T follicular helper cell (primary cell): Measurements from ENCODE around the gene TMEM225B.
"Not testable (repeated sequence)": the region's sequence is repeated elsewhere in the genome, so short reads cannot be mapped to it uniquely, and the experiment has no call there.

Source experiments
- DNase-seq: peaks from one replicate; pipeline ENCODE4 v3.0.0-alpha.2; 2020; ENCODE audit warnings: low read depth

Gene TMEM225B

GRCh38 chr7:99623091-99623693 is 25.1 kb downstream of the TMEM225B start:
- DNase-seq = no peak

- DNase-seq = no peak
These were observed 25.8 kb downstream of the TMEM225B start for GRCh38 chr7:99623702-99624447.

GRCh38 chr7:99624484-99624883 is 26.4 kb downstream of the TMEM225B start:
- DNase-seq = peak; percentile 70

- DNase-seq = no peak
These were observed 27.3 kb downstream of the TMEM225B start for GRCh38 chr7:99625321-99625720.

- no peak for DNase-seq
These were observed 27.9 kb downstream of the TMEM225B start for GRCh38 chr7:99625961-99626360.

GRCh38 chr7:99626661-99627060 is 28.6 kb downstream of the TMEM225B start:
- DNase-seq = no peak

GRCh38 chr7:99627513-99627912 is 29.4 kb downstream of the TMEM225B start:
- no peak for DNase-seq

GRCh38 chr7:99628471-99629465 is 30.7 kb downstream of the TMEM225B start:
- DNase-seq = no peak

GRCh38 chr7:99629643-99630042 is 31.6 kb downstream of the TMEM225B start:
- no peak for DNase-seq

GRCh38 chr7:99631295-99632109 is 33.4 kb downstream of the TMEM225B start:
- no peak for DNase-seq

- not testable (repeated sequence) for DNase-seq
These were observed 39.3 kb downstream of the TMEM225B start for GRCh38 chr7:99637414-99637813.

- DNase-seq = no peak
These were observed 40.7 kb downstream of the TMEM225B start for GRCh38 chr7:99638731-99639130.

GRCh38 chr7:99639267-99639666 is 41.2 kb downstream of the TMEM225B start:
- DNase-seq = no peak

GRCh38 chr7:99642027-99642426 is 44.0 kb downstream of the TMEM225B start:
- DNase-seq = no peak

GRCh38 chr7:99643464-99643863 is 45.4 kb downstream of the TMEM225B start:
- DNase-seq = no peak

- DNase-seq = no peak
These were observed 46.4 kb downstream of the TMEM225B start for GRCh38 chr7:99644431-99644830.

GRCh38 chr7:99645590-99645989 is 47.5 kb downstream of the TMEM225B start:
- DNase-seq = no peak

GRCh38 chr7:99648843-99649242 is 50.8 kb downstream of the TMEM225B start:
- DNase-seq = no peak

GRCh38 chr7:99651290-99651689 is 53.2 kb downstream of the TMEM225B start:
- DNase-seq = no peak

GRCh38 chr7:99652671-99653070 is 54.6 kb downstream of the TMEM225B start:
- DNase-seq = no peak

- not testable (repeated sequence) for DNase-seq
These were observed 55.2 kb downstream of the TMEM225B start for GRCh38 chr7:99653269-99653668.

- no peak for DNase-seq
These were observed 55.7 kb downstream of the TMEM225B start for GRCh38 chr7:99653754-99654153.
